Testis (tissue), 2 donors: ENCODE data around the gene ARSI.

Source experiments
- POLR2A ChIP-seq: fragments of 450-650 bp; IDR thresholded peaks from one replicate; pipeline ENCODE4 v1.6.1; 2017; ENCODE audit warnings: antibody characterized with exemption, mild to moderate bottlenecking, moderate library complexity
- TF ChIP-seq, protein P1 (sequence below), 3 experiments: fragments of 450-650 bp in 2 of 3; fragments of 200-600 bp in 1 of 3; sonication (generic) in 1 of 3; IDR thresholded peaks; one replicate each; pipeline ENCODE4 v1.5.1; 2016 to 2019; ENCODE audit warnings: antibody characterized with exemption in 3 of 3, mild to moderate bottlenecking in 2 of 3, moderate library complexity in 1 of 3

DNA sequence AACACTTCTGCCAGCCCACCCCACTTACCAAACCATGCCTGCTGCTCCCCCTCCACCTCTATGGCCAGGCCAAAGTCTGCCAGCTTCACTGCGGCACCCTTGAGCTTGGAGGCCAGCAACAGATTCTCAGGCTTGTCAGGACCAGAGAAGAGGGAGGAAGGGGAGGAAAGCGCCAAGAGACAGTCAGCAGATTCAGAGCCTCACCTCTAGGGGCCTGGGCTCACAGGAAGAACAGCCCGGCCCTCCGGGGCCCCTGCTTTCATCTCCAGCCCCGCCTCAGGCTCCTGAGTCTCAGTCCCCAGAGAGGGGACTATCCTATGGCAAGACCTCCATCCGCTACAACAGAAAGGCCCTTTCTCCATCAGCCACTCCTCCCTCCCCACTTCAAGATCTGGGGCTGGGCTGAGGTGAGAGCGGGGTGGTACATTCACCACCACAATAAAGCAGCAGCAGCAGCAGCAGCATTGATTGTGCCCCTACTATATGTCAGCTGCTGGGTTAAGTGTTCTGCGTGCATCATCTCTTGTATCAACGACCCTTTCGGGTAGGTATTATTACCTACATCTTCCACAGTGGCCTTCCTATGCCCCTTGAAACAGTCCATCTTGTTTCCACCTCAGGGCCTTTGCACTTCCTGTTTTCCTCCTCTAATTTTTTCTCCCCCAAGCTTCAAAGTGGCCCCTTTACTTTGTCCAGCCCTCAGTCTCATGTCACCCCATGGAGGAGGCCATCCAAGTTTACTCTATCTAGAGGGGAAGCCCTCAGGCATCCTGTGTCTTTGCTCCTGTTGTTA is 49.1 kb downstream of the ARSI start:
- no peak for TF ChIP-seq POLR2A
- TF ChIP-seq, protein P1, sequence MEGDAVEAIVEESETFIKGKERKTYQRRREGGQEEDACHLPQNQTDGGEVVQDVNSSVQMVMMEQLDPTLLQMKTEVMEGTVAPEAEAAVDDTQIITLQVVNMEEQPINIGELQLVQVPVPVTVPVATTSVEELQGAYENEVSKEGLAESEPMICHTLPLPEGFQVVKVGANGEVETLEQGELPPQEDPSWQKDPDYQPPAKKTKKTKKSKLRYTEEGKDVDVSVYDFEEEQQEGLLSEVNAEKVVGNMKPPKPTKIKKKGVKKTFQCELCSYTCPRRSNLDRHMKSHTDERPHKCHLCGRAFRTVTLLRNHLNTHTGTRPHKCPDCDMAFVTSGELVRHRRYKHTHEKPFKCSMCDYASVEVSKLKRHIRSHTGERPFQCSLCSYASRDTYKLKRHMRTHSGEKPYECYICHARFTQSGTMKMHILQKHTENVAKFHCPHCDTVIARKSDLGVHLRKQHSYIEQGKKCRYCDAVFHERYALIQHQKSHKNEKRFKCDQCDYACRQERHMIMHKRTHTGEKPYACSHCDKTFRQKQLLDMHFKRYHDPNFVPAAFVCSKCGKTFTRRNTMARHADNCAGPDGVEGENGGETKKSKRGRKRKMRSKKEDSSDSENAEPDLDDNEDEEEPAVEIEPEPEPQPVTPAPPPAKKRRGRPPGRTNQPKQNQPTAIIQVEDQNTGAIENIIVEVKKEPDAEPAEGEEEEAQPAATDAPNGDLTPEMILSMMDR (IDR thresholded peaks at IDR 0.05): no peak
